BLaER1 (cell line): ENCODE results near the gene SMPD1.

Source experiments
- H3K27ac ChIP-seq: shearing (Covaris generic); formaldehyde crosslinking; 2 replicates; pipeline ENCODE4 v1.8.1; 2022
- H3K27me3 ChIP-seq: shearing (Covaris generic); formaldehyde crosslinking; 2 replicates; pipeline ENCODE4 v1.8.1; 2022
- H3K36me3 ChIP-seq: shearing (Covaris generic); formaldehyde crosslinking; 2 replicates; pipeline ENCODE4 v1.8.1; 2022
- H3K4me1 ChIP-seq: shearing (Covaris generic); formaldehyde crosslinking; 2 replicates; pipeline ENCODE4 v1.8.1; 2022
- H3K4me2 ChIP-seq: shearing (Covaris generic); formaldehyde crosslinking; 2 replicates; pipeline ENCODE4 v1.8.1; 2022
- H3K4me3 ChIP-seq: shearing (Covaris generic); formaldehyde crosslinking; 2 replicates; pipeline ENCODE4 v1.8.1; 2022
- H3K9ac ChIP-seq: shearing (Covaris generic); formaldehyde crosslinking; 2 replicates; pipeline ENCODE4 v1.8.1; 2022
- H3K9me3 ChIP-seq: shearing (Covaris generic); formaldehyde crosslinking; 2 replicates; pipeline ENCODE4 v1.8.1; 2022
- H4K20me1 ChIP-seq: shearing (Covaris generic); formaldehyde crosslinking; 2 replicates; pipeline ENCODE4 v1.8.1; 2022
- Cebpa-rat ChIP-seq: shearing (Covaris generic); IDR thresholded peaks from 2 replicates; pipeline ENCODE4 v1.8.1; 2022

SMPD1 gene

GRCh38 chr11:6411594-6412031, 21.3 kb downstream of the SMPD1 start:
- H3K27me3 ChIP-seq, result no peaks in the 10 kb centered on the region
- TF ChIP-seq Cebpa-rat, result no peak
- no peaks in the 10 kb centered on the region for H3K9me3 ChIP-seq
- H3K36me3 ChIP-seq, result peaks cover 19% of the 10 kb centered on the region
- H4K20me1 ChIP-seq, result peaks cover 23% of the 10 kb centered on the region; the same call in 1 of the 2 replicates
- H3K4me2 ChIP-seq, result no peak overlapping the region
- H3K9ac ChIP-seq, result no peak overlapping the region
- H3K4me1 ChIP-seq, result peaks cover 6% of the 10 kb centered on the region; the same call in 1 of the 2 replicates
- H3K4me3 ChIP-seq, result no peak overlapping the region
- no peak overlapping the region for H3K27ac ChIP-seq

GRCh38 chr11:6413791-6414201, 23.5 kb downstream of the SMPD1 start:
- Histone ChIP-seq H3K4me1 (peaks cover 11% of the 10 kb centered on the region), H3K4me2 (no peak overlapping the region), H3K27ac (no peak overlapping the region), H3K9ac (no peak overlapping the region), H3K27me3 (no peaks in the 10 kb centered on the region; the same call in 1 of the 2 replicates), H3K36me3 (peaks cover 19% of the 10 kb centered on the region), H4K20me1 (peaks cover 17% of the 10 kb centered on the region; the same call in 1 of the 2 replicates), H3K4me3 (no peak overlapping the region), H3K9me3 (no peaks in the 10 kb centered on the region)
- no peak for TF ChIP-seq Cebpa-rat

- Histone ChIP-seq H3K9ac (no peak overlapping the region), H3K27ac (no peak overlapping the region), H3K9me3 (no peaks in the 10 kb centered on the region), H3K27me3 (peaks cover 5% of the 10 kb centered on the region; the same call in 1 of the 2 replicates), H3K4me3 (no peak overlapping the region), H3K36me3 (peaks cover 15% of the 10 kb centered on the region), H4K20me1 (peaks cover 17% of the 10 kb centered on the region; the same call in 1 of the 2 replicates), H3K4me1 (peaks cover 16% of the 10 kb centered on the region), H3K4me2 (peak overlapping the region; percentile 4; the same call in 1 of the 2 replicates)
- TF ChIP-seq Cebpa-rat, result no peak
Measured at GRCh38 chr11:6414874-6415328, 24.6 kb downstream of the SMPD1 start.

GRCh38 chr11:6415797-6416196, 25.5 kb downstream of the SMPD1 start:
- TF ChIP-seq Cebpa-rat, result no peak
- H4K20me1 ChIP-seq, result peaks cover 16% of the 10 kb centered on the region; the same call in 1 of the 2 replicates
- no peak overlapping the region for H3K9ac ChIP-seq
- peaks cover 6% of the 10 kb centered on the region for H3K36me3 ChIP-seq
- H3K4me2 ChIP-seq, result no peak overlapping the region
- H3K27ac ChIP-seq, result no peak overlapping the region
- H3K9me3 ChIP-seq, result no peaks in the 10 kb centered on the region
- H3K4me1 ChIP-seq, result peaks cover 19% of the 10 kb centered on the region
- no peak overlapping the region for H3K4me3 ChIP-seq
- H3K27me3 ChIP-seq, result peaks cover 9% of the 10 kb centered on the region; the same call in 1 of the 2 replicates

- Histone ChIP-seq H3K36me3 (no peaks in the 10 kb centered on the region), H3K4me1 (peaks cover 19% of the 10 kb centered on the region), H3K27ac (no peak overlapping the region), H4K20me1 (0 out of 2 replicates have a peak, but pooled peaks cover 7% of the 10 kb centered on the region), H3K9me3 (no peaks in the 10 kb centered on the region), H3K27me3 (peaks cover 9% of the 10 kb centered on the region; the same call in 1 of the 2 replicates), H3K9ac (peak overlapping the region; percentile 86; the same call in 1 of the 2 replicates), H3K4me3 (peak overlapping the region; percentile 91), H3K4me2 (peak overlapping the region; percentile 92)
- TF ChIP-seq Cebpa-rat, result no peak
Measured at GRCh38 chr11:6417907-6418556, 27.8 kb downstream of the SMPD1 start.

GRCh38 chr11:6418557-6419008, 28.3 kb downstream of the SMPD1 start:
- Histone ChIP-seq H3K4me2 (peak overlapping the region; percentile 92), H3K27ac (peak overlapping the region; percentile 83), H3K9ac (peak overlapping the region; percentile 86), H3K4me3 (peak overlapping the region; percentile 91), H3K27me3 (peaks cover 9% of the 10 kb centered on the region; the same call in 1 of the 2 replicates), H3K9me3 (no peaks in the 10 kb centered on the region), H3K4me1 (peaks cover 19% of the 10 kb centered on the region), H3K36me3 (no peaks in the 10 kb centered on the region), H4K20me1 (0 out of 2 replicates have a peak, but pooled peaks cover 7% of the 10 kb centered on the region)
- TF ChIP-seq Cebpa-rat, result no peak

- Histone ChIP-seq H3K4me1 (peaks cover 19% of the 10 kb centered on the region), H3K27me3 (peaks cover 9% of the 10 kb centered on the region; the same call in 1 of the 2 replicates), H4K20me1 (0 out of 2 replicates have a peak, but pooled peaks cover 7% of the 10 kb centered on the region), H3K4me2 (peak within 1 kb of the TSS; percentile 92), H3K4me3 (peak within 1 kb of the TSS; percentile 91), H3K9me3 (no peaks in the 10 kb centered on the region), H3K27ac (peak within 1 kb of the TSS; percentile 83), H3K36me3 (no peaks in the 10 kb centered on the region), H3K9ac (peak within 1 kb of the TSS; percentile 86)
- TF ChIP-seq Cebpa-rat, result no peak
Measured at GRCh38 chr11:6419009-6419631, 28.8 kb downstream of the SMPD1 start, which contains the start of gene APBB1. Gene APBB1, minus strand, starts transcription at chr11:6419094. Its CDS starts 7,747 bp downstream, at chr11:6411347.

- peaks cover 13% of the 10 kb centered on the region for H3K4me1 ChIP-seq
- no peak overlapping the region for H3K9ac ChIP-seq
- no peak overlapping the region for H3K4me3 ChIP-seq
- H3K27ac ChIP-seq, result no peak overlapping the region
- H3K9me3 ChIP-seq, result no peaks in the 10 kb centered on the region
- H3K27me3 ChIP-seq, result peaks cover 9% of the 10 kb centered on the region; the same call in 1 of the 2 replicates
- H3K36me3 ChIP-seq, result no peaks in the 10 kb centered on the region
- no peak overlapping the region for H3K4me2 ChIP-seq
- no peak for TF ChIP-seq Cebpa-rat
- 0 out of 2 replicates have a peak, but pooled peaks cover 7% of the 10 kb centered on the region for H4K20me1 ChIP-seq
Measured at GRCh38 chr11:6420677-6421076, 30.4 kb downstream of the SMPD1 start.

GRCh38 chr11:6427516-6427915, 37.2 kb downstream of the SMPD1 start:
- Histone ChIP-seq H3K4me3 (no peak overlapping the region), H3K9ac (no peak overlapping the region), H3K27me3 (no peaks in the 10 kb centered on the region), H3K36me3 (no peaks in the 10 kb centered on the region), H4K20me1 (no peaks in the 10 kb centered on the region), H3K27ac (no peak overlapping the region), H3K4me1 (no peaks in the 10 kb centered on the region), H3K9me3 (no peaks in the 10 kb centered on the region), H3K4me2 (no peak overlapping the region)
- TF ChIP-seq Cebpa-rat, result no peak
